A673 (cell line): Measurements from ENCODE around the gene DGKQ.

Experiments
- EZH2 ChIP-seq: fragments of 200-600 bp; sonication (generic); IDR thresholded peaks from 2 replicates; pipeline ENCODE4 v1.6.1; 2017; ENCODE audit warnings: borderline replicate concordance, low read depth, mild to moderate bottlenecking, mixed read lengths, antibody characterized with exemption, low read length; ENCODE audit not compliant: poor library complexity, severe bottlenecking
- TF ChIP-seq, protein P1 (sequence below): fragments of 300-800, 200-600 bp; sonication (generic); conservative IDR thresholded peaks from 2 replicates; pipeline ENCODE4 v1.5.1; 2017; ENCODE audit warnings: low read depth, mild to moderate bottlenecking, antibody characterized with exemption, low read length, moderate library complexity, mixed read lengths

DNA sequence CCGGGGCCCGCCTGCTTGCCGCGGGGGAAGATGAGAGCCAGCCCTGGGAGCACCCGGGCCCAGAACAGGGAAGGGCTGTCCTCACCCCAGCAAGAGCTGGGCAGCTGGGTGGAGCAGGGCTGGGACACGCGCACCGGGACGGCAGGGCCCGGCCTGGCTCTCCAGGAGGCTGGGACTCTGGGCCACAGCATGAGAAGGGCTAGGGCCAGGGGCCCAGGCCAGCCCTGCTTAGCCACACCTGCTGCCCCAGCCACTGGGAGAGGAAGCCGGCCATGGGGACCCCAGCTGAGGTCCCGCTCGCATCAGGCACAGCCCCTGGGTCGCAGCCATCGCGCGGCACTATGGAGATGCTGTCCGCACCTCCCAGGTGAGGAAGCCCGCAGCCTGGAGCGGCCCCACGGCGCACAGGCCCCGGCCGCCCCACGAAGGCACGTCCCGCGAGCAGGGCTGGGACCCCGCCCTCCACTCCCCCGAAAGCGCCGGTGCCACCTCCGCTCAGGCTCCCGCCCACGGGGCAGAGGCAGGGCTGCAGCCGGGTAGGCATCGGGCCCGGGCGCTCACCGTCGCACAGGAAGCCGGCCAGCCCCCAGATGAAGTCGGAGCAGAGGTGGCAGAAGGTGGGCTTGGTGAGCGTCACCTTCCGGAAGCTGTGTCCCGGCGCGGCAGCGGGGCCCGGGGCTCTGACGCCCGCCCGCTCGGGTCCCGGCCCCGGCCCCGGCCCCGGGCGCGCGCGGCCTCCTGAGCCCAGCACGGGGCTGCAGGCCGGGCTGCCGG, 531 bp downstream of the DGKQ start:
- TF ChIP-seq, protein P1, sequence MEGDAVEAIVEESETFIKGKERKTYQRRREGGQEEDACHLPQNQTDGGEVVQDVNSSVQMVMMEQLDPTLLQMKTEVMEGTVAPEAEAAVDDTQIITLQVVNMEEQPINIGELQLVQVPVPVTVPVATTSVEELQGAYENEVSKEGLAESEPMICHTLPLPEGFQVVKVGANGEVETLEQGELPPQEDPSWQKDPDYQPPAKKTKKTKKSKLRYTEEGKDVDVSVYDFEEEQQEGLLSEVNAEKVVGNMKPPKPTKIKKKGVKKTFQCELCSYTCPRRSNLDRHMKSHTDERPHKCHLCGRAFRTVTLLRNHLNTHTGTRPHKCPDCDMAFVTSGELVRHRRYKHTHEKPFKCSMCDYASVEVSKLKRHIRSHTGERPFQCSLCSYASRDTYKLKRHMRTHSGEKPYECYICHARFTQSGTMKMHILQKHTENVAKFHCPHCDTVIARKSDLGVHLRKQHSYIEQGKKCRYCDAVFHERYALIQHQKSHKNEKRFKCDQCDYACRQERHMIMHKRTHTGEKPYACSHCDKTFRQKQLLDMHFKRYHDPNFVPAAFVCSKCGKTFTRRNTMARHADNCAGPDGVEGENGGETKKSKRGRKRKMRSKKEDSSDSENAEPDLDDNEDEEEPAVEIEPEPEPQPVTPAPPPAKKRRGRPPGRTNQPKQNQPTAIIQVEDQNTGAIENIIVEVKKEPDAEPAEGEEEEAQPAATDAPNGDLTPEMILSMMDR: no peak
- no peak for TF ChIP-seq EZH2
